GM18502 (cell line): ENCODE results near the gene HMCN1.
"Not testable (repeated sequence)": the region's sequence is repeated elsewhere in the genome, so short reads cannot be mapped to it uniquely, and the experiment has no call there.

ENCODE experiments used
- ATAC-seq: cut with Tn5 transposase; IDR thresholded peaks from one replicate; pipeline ENCODE4 v1.9.1; 2021; ENCODE audit warnings: mild to moderate bottlenecking; ENCODE audit not compliant: unreplicated experiment, poor library complexity

Gene HMCN1

GRCh38 chr1:186178426-186179043 lies 444.3 kb downstream of the HMCN1 start:
- peak; percentile 51 for ATAC-seq

- no peak for ATAC-seq
Measured at GRCh38 chr1:186179231-186179630, 445.0 kb downstream of the HMCN1 start.

DNA sequence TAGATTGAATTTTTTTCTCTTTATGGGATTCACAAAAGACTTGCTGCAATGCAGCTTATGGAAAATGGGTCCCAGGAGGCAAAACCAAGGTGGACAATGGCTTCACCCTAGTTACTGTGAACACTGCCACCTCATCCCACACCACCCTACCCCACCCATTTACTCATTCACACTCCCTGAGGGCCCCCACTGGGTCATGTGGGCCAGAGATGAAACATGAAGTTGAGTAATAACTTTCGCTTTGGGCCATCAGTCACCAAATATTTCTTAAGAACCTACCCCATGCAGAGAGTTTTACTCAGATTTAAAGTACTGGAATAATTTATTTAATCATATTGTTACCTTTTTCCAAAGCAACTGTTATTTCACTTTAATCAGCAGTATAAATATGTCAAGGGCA lies 449.0 kb downstream of the HMCN1 start:
- peak; percentile 66 for ATAC-seq

GRCh38 chr1:186183970-186184628 lies 449.9 kb downstream of the HMCN1 start:
- ATAC-seq = peak; percentile 51

DNA sequence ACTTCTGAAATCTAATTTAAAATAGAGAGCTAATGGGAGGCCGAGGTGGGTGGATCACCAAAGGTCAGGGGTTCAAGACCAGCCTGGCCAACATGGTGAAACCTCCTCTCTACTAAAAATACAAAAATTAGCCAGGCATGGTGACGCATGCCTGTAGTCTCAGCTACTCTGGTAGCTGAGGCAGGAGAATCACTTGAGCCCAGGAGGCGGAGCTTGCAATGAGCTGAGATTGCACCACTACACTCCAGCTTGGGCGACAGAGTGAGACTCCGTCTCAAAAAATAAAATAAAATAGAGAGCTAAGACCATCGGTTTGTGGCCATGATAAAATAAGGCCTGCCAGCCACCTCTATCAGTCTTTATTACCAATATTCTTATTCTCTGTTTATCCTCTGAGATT lies 452.1 kb downstream of the HMCN1 start:
- ATAC-seq = not testable (repeated sequence)

GRCh38 chr1:186187601-186188000 lies 453.4 kb downstream of the HMCN1 start:
- peak; percentile 54 for ATAC-seq

GRCh38 chr1:186188004-186188539 lies 453.9 kb downstream of the HMCN1 start:
- peak; percentile 21 for ATAC-seq

- ATAC-seq = no peak
Measured at GRCh38 chr1:186188736-186189135, 454.5 kb downstream of the HMCN1 start.

DNA sequence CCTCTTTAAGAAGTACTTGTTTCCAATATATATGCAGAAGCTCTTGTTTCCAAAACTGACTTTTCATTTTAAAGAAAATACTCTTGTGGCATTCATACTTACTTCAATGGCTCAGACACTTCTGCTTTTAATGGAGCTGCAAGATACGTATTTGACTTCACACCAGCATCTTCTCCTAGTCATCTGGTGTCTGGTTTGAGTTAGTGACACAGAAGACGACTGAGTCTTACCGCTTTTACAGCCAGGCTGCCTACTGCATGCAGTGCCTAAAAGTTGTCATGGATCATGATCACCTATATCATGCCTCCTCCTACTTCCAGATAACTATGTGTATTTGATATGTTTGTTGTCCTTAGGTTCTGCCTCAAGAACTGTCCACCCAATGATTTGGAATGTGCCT lies 455.0 kb downstream of the HMCN1 start:
- no peak for ATAC-seq

GRCh38 chr1:186191511-186191910 lies 457.3 kb downstream of the HMCN1 start:
- no peak for ATAC-seq

GRCh38 chr1:186193224-186193623 lies 459.0 kb downstream of the HMCN1 start:
- ATAC-seq = no peak

DNA sequence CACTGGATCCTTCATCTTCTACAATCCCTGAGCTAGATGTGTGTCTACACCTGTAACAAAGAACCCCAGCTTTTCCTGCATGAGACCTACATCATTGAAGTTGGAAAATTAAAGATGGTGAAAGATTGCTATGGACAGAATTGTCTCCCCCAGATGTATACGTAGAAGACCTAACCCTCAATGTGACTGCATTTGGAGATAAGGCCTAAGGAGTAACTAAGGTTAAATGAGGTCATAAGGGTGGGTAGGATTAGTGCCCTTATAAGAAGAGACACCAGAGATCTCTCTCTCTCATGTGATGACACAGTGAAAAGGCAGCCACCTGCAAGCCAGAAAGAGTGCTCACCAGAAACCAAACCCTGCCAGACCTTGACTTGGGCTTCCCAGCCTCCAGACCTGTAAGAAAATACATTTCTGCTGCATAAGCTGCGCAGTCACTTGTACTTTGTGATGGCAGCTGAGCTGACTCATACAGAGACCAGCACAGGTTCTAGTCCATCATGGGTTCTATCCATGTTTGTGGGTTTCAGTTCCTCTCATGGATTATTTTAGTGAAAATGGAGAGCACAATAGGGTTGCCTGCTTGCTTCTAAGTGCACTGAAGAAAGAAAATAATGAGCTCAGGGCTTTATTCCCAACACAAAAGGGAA lies 460.0 kb downstream of the HMCN1 start:
- peak; percentile 97 for ATAC-seq

DNA sequence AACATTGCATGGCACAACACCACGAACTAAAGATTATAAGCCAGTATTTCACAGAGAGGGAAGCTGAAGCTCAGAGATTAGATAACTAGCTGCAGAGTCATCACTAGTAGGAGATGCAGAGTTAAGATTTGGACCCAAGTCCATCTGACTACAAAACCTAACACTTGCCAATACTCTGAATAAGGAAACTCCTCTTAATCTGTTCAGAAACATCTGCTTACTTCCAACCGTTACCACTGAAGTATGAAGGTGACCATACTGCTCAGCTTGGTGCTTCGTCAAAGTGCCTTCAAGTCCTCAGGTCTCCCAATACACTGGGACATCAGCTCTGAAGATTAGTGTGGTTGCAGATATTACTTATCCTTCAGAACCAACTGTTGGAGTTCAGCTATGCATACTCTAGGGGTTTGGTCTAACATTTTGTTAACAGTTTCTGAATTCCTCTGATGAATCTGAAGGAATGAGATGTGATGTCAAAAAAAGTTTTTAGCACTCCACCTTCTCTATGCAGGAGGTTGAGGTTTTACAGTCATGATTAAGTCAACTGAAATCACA lies 461.3 kb downstream of the HMCN1 start:
- ATAC-seq = no peak

- no peak for ATAC-seq
Measured at GRCh38 chr1:186202271-186202764, 468.1 kb downstream of the HMCN1 start.

- no peak for ATAC-seq
Measured at GRCh38 chr1:186202776-186203175, 468.6 kb downstream of the HMCN1 start.

GRCh38 chr1:186206048-186206570 lies 471.9 kb downstream of the HMCN1 start:
- no peak for ATAC-seq

DNA sequence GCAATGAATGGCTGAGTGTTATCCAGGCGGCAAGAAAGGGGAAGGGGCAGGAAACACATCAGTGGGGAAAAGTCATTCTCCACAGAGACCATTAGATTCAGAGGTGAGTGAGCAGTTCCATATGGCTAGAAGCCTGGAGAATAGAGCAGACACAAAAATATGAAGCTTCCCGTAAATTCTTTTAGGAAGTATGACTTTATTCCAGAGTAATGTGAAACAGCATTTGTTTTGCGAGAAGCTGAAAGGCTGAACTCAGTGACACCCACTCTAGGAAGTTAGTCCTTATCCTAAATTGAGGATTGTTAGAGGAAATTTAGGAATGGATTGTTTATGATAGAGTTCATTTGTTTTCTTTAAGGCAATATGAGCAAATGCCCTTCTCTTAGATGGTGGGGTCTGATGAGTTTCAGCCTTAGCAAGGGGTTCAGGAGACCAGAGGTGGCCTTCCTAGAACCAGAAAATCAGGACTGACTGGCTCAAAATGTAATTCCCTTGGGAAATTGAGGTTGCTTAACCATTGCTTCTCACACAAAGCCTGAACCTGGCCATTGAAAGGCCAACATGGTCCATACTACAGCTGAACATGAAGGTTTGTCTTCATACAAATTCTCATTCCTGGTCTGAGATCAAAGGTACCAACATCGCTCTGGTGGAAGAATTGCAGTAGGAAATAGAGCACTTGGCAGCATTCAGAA lies 473.3 kb downstream of the HMCN1 start:
- no peak for ATAC-seq

DNA sequence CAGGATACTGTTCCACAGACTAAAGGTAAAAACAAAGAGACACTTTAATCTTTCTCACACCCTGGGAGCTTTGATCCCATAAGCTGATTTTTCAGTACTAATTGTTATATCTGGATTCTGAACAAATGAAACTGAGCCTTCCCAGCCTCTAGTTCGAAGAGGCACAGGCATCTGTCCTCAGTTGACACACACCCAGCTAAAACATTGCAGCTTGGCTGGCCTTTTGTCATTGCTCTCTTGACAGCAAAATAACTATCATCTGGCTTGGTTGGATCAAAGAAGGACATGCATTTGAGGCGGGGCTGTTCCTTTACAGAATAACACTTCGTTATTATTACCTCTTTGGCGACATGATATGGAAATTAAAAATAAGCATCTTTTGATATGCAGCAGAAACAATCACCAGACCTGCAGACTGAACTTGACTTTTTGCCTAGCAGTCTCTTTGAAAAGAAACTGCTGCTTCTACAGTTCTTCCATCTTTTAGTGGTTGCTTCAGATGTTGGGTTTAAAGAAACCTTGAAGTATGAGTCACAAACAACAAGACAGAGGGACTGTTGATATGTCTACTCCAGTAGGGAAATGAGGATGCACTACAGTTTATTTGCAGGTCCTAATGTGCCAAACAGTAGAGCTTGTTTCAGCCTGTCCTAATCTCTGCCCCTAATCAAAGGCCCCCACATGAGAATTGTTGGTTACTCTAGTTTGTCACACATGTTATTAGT lies 474.4 kb downstream of the HMCN1 start:
- ATAC-seq = no peak

- ATAC-seq = no peak
Measured at GRCh38 chr1:186210258-186210657, 476.1 kb downstream of the HMCN1 start.
